Activated naive CD4-positive, alpha-beta T cell treated with Interleukin-2 at 50 U/mL for 16 hours (primary cell): ENCODE measurements around the gene LRBA.
"Not testable (repeated sequence)": the region's sequence is repeated elsewhere in the genome, so short reads cannot be mapped to it uniquely, and the experiment has no call there.

Source experiments
- DNase-seq: peaks from one replicate; pipeline ENCODE4 v3.0.0-alpha.2; 2020

Gene LRBA, protein sequence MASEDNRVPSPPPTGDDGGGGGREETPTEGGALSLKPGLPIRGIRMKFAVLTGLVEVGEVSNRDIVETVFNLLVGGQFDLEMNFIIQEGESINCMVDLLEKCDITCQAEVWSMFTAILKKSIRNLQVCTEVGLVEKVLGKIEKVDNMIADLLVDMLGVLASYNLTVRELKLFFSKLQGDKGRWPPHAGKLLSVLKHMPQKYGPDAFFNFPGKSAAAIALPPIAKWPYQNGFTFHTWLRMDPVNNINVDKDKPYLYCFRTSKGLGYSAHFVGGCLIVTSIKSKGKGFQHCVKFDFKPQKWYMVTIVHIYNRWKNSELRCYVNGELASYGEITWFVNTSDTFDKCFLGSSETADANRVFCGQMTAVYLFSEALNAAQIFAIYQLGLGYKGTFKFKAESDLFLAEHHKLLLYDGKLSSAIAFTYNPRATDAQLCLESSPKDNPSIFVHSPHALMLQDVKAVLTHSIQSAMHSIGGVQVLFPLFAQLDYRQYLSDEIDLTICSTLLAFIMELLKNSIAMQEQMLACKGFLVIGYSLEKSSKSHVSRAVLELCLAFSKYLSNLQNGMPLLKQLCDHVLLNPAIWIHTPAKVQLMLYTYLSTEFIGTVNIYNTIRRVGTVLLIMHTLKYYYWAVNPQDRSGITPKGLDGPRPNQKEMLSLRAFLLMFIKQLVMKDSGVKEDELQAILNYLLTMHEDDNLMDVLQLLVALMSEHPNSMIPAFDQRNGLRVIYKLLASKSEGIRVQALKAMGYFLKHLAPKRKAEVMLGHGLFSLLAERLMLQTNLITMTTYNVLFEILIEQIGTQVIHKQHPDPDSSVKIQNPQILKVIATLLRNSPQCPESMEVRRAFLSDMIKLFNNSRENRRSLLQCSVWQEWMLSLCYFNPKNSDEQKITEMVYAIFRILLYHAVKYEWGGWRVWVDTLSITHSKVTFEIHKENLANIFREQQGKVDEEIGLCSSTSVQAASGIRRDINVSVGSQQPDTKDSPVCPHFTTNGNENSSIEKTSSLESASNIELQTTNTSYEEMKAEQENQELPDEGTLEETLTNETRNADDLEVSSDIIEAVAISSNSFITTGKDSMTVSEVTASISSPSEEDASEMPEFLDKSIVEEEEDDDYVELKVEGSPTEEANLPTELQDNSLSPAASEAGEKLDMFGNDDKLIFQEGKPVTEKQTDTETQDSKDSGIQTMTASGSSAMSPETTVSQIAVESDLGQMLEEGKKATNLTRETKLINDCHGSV (N-terminal part only)

GRCh38 chr4:151014521-151015458 is at the start of gene LRBA:
TSS of gene LRBA (minus strand) at chr4:151015284. CDS start at chr4:151014642, 642 bp downstream.
- DNase-seq, result peak; percentile 86

GRCh38 chr4:151063143-151063542 is 48.1 kb upstream of the LRBA start:
- DNase-seq, result not testable (repeated sequence)

DNA sequence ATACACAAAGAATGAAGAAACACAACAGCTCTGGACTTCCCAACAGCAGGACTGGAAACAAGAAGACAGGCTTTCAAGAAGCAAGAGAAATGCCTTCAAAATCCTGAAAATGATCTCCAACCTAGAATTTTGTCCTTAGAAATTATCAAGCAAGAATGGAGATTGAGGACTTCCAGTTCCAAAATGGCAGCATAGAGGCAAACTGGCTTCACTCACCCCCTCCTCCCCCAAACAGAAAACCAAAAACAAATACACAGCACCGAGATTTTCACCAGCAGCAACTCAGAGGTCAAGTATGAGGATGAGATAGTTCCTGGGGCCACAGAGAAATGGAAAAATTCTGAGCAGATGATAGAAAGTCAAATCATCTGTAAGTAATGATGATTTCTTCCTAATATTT is 40.5 kb upstream of the LRBA start:
- DNase-seq, result no peak

DNA sequence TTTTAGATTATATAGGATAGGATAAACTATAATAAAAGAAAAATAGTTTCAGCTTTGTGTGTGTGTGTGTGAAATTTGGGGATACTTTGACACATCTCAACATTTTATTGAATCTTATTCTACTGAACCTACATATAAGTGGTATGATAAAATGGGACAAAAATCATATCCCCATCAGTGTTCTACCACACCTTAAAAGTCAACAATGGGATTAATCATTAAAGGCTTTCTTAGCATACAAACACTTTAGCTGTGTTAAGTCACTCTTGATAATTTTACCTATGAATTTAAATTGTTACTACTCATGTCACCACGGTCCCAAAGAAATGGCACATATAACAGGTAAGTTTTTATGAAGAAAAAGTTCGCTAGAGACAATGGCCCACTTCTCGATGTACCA is 37.7 kb upstream of the LRBA start:
- no peak for DNase-seq

GRCh38 chr4:151049430-151049884 is 34.4 kb upstream of the LRBA start:
- DNase-seq, result no peak

GRCh38 chr4:151048913-151049312 is 33.8 kb upstream of the LRBA start:
- no peak for DNase-seq

DNA sequence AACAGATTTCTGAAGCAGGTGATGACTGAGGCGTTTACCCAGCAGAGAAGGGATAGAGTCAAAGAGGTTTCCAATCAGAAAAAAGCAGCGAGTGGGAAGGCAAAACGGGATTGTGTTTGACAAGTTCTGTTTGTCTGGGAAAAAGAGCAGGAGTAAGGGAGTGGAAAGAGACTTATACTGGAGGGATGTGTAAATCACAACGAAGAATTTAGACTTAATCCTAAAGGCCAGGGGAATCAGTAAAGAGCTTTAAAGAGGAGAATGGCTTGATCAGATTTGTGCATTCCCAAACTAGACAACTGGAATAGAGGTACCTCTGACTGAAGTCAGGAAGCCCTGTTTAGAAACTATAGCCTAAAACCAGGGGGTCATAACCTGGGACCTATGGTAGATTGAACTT is 31.5 kb upstream of the LRBA start:
- no peak for DNase-seq

DNA sequence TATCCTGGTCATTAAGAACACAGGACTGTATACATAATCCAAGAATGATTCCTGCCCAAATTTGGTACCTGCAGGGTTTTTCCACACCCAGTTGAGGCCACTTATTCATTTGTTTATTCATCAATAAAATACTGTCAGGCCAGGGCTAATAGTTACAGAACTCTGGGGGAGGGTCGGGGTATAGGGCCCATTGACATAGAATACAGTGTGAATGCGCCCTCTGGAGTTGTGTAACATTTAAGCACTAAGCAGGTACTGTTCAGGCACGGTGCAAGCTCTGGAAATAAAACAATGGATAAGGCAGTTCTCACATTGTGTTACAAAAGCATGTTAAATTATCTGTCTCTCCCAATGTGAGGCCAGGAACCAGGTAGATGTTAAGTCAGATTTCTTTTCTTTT is 30.8 kb upstream of the LRBA start:
- no peak for DNase-seq

DNA sequence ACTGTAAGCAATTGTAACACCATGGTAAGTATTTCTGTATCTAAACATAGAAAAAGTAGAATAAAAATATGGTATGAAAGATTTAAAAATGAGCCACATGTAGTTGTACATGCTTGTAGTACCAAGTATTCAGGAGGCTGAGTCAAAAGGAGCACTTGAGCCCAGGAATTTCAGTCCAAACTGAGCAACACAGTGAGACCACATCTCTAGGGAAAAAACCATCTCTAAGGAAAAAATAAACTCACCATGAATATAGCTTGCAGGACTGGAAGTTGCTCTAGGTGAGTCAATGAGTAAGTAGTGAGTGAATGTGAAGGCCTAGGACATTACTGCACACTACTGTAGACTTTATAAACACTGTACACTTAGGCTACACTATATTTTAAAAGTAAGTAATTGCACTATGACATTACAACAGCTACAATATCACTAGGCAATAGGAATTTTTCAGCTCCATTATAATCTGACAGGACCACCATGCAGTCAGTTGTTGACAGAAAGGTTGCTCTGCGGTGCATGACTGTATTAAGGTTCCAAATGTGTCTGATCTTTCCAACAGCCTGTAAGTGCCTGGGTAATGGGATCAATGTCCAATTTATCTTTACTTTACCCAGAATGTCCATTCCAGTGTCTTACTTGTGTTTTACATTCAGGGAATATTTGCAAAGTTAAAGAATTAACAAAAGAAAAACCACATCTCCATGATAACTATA is 28.9 kb upstream of the LRBA start:
- no peak for DNase-seq

- no peak for DNase-seq
Measured at GRCh38 chr4:151039733-151040132, 24.6 kb upstream of the LRBA start.

DNA sequence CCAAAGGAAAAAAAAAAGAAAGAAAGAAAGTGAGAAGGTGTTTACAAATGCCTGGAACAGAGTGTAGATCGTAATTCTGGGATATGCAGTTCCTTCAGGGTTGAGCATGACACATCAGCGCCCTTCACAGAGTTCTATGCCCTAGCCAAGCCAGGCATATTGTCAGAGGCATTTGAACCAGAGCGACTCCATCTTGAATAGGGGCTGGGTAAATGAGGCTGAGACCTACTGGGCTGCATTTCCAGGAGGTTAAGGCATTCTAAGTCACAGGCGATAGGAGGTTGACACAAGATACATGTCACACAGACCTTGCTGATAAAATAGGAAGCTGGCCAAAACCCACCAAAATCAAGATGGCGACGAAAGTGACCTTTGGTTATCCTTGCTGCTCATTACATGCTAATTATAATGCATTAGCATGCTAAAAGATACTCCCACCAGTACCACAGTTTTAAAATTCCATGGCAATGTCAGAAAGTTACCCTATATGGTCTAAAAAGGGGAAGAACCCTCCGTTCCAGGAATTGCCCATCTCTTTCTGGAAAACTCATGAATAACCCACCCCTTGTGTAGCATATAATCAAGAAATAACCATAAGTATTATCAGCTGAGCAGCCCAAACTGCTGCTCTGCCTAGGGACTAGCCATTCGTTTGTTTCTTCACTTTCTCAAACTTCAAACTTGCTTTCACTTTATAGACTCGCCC is 23.5 kb upstream of the LRBA start:
- no peak for DNase-seq

- DNase-seq, result no peak
Measured at GRCh38 chr4:151035911-151036310, 20.8 kb upstream of the LRBA start.

DNA sequence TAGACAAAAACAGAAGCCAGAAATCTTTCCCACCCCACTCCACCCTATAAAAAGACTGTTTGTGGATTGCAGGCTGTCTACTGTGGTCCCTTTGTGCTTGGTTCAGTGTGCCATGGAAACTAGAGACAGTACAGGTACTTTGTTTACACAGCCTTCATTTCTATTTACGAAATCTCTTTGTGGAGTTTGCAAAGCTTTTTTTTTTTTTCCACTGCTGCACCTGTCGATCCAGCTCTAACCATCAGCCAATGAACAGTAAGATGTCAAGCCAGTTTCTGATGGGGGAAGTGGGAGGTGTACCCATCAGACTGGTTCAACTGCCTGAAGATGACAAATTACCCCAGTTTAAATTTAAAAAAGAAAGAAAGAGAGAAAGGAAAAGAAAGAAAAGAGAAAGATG is 20.2 kb upstream of the LRBA start:
- no peak for DNase-seq

DNA sequence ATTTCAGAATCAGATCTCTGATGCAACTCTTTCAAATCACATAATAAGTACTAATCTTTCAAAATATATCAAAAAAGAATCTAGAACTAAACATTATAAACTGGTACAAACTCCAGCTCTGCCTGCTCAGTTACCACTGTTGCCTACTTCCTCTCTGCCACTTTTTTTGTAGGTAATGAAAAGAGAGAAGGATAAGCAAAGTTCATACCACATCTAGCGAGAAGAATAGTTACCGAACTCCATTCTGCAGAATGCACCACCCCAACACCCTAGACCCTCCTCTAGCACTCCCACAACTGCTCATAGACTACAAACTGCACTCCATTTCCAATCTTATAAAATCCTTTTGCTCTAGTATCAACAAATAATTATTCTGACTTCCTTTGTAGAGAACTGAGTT is 19.7 kb upstream of the LRBA start:
- no peak for DNase-seq

GRCh38 chr4:151031831-151032605 is 16.9 kb upstream of the LRBA start:
- DNase-seq, result peak; percentile 18

DNA sequence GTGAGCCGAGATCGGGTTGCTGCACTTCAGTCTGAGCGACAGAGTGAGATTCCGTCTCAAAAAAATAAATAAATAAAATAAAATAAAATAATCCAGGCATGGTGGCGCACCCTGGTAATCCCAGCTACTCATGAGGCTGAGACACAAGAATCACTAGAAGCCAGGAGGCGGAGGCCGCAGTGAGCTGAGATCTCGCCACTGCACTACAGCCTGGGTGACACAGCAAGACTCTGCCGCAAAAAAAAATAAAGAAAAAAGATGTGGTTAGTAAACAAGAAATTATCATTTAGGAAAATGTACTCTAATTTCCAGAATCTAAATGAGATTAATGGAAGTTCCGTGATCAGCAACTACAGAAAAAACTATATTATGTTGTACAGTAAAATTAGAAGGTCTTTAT is 14.5 kb upstream of the LRBA start:
- peak; percentile 68 for DNase-seq

- not testable (repeated sequence) for DNase-seq
Measured at GRCh38 chr4:151029006-151029405, 13.9 kb upstream of the LRBA start.

DNA sequence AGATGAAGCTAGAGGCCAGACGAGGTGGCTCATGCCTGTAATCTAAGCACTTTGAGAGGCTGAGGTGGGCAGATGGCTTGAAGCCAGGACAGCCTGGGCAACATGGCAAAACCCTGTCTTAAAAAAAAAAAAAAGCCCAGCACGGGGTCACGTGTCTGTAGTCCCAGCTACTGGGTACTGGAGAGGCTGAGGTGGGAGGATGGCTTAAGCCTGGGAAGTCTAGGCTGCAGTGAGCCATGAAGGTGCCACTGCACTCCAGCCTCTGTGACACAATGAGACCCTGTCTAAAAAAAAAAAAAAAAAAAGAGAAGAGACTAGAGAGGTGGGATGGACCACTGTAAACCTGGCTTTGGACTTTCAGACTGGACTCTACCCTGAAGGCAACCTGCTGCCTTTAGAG is 10.7 kb upstream of the LRBA start:
- no peak for DNase-seq

DNA sequence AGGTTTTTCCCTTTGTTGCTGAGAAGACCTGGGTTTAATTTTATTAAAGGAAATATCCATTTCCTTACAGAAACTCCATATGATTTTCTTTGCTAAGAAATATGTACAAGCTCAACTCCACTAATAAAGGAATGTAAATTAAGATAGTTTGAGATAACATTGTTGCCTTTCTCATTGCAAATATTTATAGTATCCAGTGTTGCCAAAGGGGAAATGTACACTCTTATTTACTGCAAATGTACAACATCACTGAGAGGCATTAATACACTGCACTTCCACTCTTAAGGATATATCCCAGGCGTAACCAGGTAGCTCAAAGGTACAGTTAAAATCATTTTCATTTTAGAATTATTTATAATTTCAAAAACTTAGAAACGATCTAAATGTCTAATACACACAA is 7.5 kb upstream of the LRBA start:
- no peak for DNase-seq
